ENCODE data around the gene PTAFR. TPM values are rescaled to one million over a fixed set of nuclear protein-coding genes. Genes with fewer than 3 reads are reported as not detected.
A peak's percentile ranks its signal among the peaks of the same experiment; 100 is the strongest.

PTAFR gene
- total RNA-seq, 2 donors from 2014 or later, result 2.3 to 3.6 TPM

DNA sequence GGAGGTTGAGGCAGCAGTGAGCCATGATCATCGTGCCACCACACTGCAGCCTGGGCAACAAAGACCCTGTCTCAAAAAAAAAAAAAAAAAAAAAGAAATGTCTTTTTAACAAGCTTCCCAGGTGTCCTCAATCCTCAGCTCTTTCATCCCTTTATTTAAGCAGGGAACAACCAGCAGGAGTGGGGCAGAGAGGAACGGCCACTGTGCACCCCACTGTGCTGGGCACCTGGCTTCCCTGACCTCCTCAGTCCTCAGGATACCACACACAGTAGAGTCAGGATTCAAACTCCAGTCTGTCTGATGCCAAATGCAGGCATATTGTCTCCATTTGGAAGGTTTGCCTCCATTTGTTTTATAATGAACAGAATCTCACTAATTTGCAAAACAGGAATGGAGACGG, 19.8 kb upstream of the PTAFR start:
- no peak overlapping the region for H3K27ac ChIP-seq
- intact Hi-C loops (cut with DNase I), result no loop called here
- WGBS, 2 donors, result 71 to 93% methylated on average over 3 of the region's 3 CpGs
- no peaks in the 10 kb centered on the region for H3K27me3 ChIP-seq
- no peak for TF ChIP-seq POLR2A (IDR thresholded peaks at IDR 0.05)
- TF ChIP-seq, protein P1, sequence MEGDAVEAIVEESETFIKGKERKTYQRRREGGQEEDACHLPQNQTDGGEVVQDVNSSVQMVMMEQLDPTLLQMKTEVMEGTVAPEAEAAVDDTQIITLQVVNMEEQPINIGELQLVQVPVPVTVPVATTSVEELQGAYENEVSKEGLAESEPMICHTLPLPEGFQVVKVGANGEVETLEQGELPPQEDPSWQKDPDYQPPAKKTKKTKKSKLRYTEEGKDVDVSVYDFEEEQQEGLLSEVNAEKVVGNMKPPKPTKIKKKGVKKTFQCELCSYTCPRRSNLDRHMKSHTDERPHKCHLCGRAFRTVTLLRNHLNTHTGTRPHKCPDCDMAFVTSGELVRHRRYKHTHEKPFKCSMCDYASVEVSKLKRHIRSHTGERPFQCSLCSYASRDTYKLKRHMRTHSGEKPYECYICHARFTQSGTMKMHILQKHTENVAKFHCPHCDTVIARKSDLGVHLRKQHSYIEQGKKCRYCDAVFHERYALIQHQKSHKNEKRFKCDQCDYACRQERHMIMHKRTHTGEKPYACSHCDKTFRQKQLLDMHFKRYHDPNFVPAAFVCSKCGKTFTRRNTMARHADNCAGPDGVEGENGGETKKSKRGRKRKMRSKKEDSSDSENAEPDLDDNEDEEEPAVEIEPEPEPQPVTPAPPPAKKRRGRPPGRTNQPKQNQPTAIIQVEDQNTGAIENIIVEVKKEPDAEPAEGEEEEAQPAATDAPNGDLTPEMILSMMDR (IDR thresholded peaks at IDR 0.05), result no peak
- no peaks in the 10 kb centered on the region for H3K4me1 ChIP-seq
- DNase-seq (no peak), ATAC-seq (no peak)
- no peak overlapping the region for H3K4me3 ChIP-seq
- peaks cover 6 to 19% of the 10 kb centered on the region in 2 donors for H3K36me3 ChIP-seq (replicated peaks in 1 of 2; ENCODE audit: insufficient read depth in 1 of 2, low read depth in 2 of 2)
- H3K9me3 ChIP-seq, result no peaks in the 10 kb centered on the region

DNA sequence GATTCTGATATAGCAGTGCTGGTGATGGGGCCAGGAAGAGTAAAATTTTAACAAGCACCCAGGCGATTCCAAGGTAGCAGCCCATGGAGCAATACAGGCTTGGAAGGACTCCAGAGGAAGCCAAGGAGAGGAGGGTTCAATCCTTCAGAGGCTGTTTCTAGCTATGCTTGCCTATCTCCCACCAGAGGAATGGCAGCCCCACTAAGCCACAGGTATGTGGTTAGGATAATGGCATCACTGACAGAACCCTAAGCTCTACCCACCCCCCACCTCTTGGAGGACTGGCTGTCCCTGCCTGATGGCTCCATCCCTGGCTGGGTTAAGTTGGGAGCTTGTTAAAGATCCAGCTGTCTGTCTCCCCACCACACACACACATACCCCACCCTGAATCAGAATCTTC, 19.3 kb upstream of the PTAFR start:
- peaks cover 6 to 15% of the 10 kb centered on the region in 2 donors for H3K36me3 ChIP-seq (replicated peaks in 1 of 2; ENCODE audit: insufficient read depth in 1 of 2, low read depth in 2 of 2)
- ATAC-seq, result no peak
- no peak overlapping the region for H3K27ac ChIP-seq
- DNase-seq, result no peak
- H3K4me1 ChIP-seq, result no peaks in the 10 kb centered on the region
- TF ChIP-seq, protein P1 (IDR thresholded peaks at IDR 0.05), result no peak
- TF ChIP-seq POLR2A (IDR thresholded peaks at IDR 0.05), result no peak
- H3K9me3 ChIP-seq, result no peaks in the 10 kb centered on the region
- H3K27me3 ChIP-seq, result no peaks in the 10 kb centered on the region
- intact Hi-C loops (cut with DNase I), result no loop called here
- no peak overlapping the region for H3K4me3 ChIP-seq
- 59 to 71% methylated on average over 1 of the region's 1 CpG for WGBS, 2 donors

DNA sequence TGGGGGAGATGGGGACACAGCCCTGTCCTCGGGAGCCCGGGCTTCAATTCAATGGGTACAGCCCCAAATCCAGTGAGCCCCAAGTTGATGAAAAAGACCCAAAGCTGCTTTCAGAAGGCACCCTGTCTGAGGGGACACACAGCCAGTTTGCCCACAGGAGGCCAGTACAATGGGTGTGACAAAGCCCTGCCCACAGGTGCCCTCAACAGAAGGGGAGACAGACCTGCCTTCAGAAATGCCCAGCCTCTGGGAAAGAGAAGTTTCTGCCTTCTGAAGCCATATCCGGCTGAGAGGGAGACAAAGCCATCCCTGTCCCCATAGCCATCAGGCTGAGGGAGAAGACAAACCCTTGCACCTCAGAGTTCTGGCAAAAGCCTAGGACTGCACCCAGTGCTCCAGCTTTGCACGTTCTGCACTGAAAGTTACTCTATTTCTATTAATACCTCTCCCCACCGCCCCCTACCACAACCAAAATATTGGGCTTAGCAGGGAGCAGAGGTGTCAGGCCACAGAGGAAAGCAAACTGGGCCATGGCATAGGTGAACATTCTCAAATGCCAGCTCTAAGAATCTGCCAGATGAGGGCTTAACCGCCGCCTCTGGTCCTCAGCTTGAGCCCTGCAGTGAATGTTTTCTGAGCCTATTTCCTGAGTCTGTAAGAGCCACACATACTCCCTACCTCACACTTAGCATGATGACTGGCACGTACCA, 18.0 kb upstream of the PTAFR start:
- no peak for TF ChIP-seq POLR2A (IDR thresholded peaks at IDR 0.05)
- TF ChIP-seq, protein P1 (IDR thresholded peaks at IDR 0.05), result no peak
- H3K4me3 ChIP-seq, result no peak overlapping the region
- DNase-seq (no peak), ATAC-seq (no peak)
- H3K4me1 ChIP-seq, result no peaks in the 10 kb centered on the region
- H3K9me3 ChIP-seq, result no peaks in the 10 kb centered on the region
- no peaks in the 10 kb centered on the region for H3K27me3 ChIP-seq
- peaks cover 5 to 6% of the 10 kb centered on the region in 2 donors for H3K36me3 ChIP-seq (replicated peaks in 1 of 2; ENCODE audit: insufficient read depth in 1 of 2, low read depth in 2 of 2)
- intact Hi-C loops (cut with DNase I), result no loop called here
- no peak overlapping the region for H3K27ac ChIP-seq
- WGBS, 2 donors, result 76 to 79% methylated on average over 7 to 8 of the region's 8 CpGs

DNA sequence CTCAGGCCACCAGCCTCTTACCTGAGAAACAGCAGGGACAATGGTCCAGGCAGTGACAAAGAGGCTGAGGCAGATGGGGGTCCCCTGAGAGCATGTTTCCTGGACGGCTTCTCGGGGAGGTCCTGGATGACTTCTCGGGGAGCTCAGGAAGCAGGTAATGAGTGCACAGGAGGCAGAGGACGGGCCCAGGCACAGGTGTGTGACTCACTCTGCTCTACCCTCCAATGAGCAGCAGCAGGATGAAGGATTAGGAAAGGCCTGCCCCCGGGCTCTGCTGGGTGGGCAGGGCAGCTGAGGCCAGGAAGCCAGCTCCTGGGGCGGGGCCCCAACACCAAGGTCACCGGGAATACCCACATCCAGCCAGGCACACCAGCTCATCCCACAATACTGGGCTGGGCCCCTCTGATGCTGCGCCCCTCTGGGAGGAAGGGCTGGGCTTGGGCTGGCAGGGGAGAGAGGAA, 17.2 kb upstream of the PTAFR start:
- 59% methylated on average over 5 to 6 of the region's 8 CpGs for WGBS, 2 donors
- H3K27me3 ChIP-seq, result no peaks in the 10 kb centered on the region
- H3K27ac ChIP-seq, result no peak overlapping the region
- H3K9me3 ChIP-seq, result no peaks in the 10 kb centered on the region
- ATAC-seq (peak; percentile 45), DNase-seq (no peak)
- TF ChIP-seq, protein P1 (IDR thresholded peaks at IDR 0.05), result no peak
- peaks cover 0 to 4% of the 10 kb centered on the region in 2 donors for H3K36me3 ChIP-seq (replicated peaks in 1 of 2; ENCODE audit: insufficient read depth in 1 of 2, low read depth in 2 of 2)
- H3K4me1 ChIP-seq, result no peaks in the 10 kb centered on the region
- intact Hi-C loops (cut with DNase I), result no loop called here
- H3K4me3 ChIP-seq, result no peak overlapping the region

All from body of pancreas (tissue), 4 donors.